ENCODE measurements around the gene BNIP2. TPM values are rescaled to one million over a fixed set of nuclear protein-coding genes. Genes with fewer than 3 reads are reported as not detected.

The BNIP2 gene
- total RNA-seq, 1 experiment from 2014 or later: 53.1 TPM

DNA sequence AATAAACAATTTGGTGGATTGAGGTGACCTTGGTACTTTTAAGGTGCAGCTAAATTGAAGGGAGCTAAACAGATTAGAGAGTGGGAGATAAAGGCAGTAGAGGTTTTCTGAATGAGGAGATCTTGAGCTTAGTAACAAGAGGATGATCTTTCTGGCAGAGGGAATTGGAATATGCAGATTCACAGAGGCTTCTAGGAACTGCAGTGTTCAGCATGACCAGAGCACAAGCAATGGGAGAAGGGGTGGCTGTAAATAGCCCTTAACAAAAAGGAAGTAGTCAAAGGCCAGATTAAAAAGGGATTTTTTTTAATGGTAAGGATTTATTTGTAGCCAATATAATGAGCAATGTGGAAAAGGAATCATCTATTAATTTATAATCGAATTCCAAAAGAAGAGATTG is 5.7 kb upstream of the BNIP2 start:
- POLR2A ChIA-PET: no interaction called here
- no TSS peak for BruUV-seq (replicated peaks)
- Histone ChIP-seq H3K79me2 (ENCODE audit: insufficient read depth, low read length) (no peaks in the 10 kb centered on the region), H3K9me3 (ENCODE audit: control insufficient read depth in 1 of 2, insufficient read depth in 1 of 2, low read depth in 1 of 2, low read length in 2 of 2) (no peaks in the 10 kb centered on the region), H2AFZ (ENCODE audit: low read depth, low read length, poor library complexity, severe bottlenecking) (no peak overlapping the region), H3K9ac (ENCODE audit: low read length) (no peak overlapping the region), H4K20me1 (ENCODE audit: insufficient read depth) (no peaks in the 10 kb centered on the region), H3K9me2 (ENCODE audit: insufficient read depth) (no peaks in the 10 kb centered on the region), H3K27me3 (ENCODE audit: insufficient read depth, low read length) (no peaks in the 10 kb centered on the region), H3K4me3 (replicated peaks in 1 of 2; ENCODE audit: low read depth in 1 of 2, low read length in 2 of 2) (no peak overlapping the region), H3K27ac (ENCODE audit: low read depth, low read length) (no peak overlapping the region), H3K4me1 (ENCODE audit: control insufficient read depth in 1 of 2, insufficient read depth in 2 of 2, low read length in 2 of 2) (peaks cover 6% of the 10 kb centered on the region in 2 experiments), H3K36me3 (ENCODE audit: control insufficient read depth in 1 of 2, insufficient read depth in 2 of 2, low read length in 2 of 2) (no peaks in the 10 kb centered on the region), H3K4me2 (ENCODE audit: low read length) (no peak overlapping the region)
- ATAC-seq (no peak), DNase-seq (ENCODE audit: low read depth, low spot score) (no peak)
- intact Hi-C loops (cut with micrococcal nuclease): loop anchor here (10.0 kb wide), 1 partner anchor 830 kb away; no protein-coding TSS in a partner anchor
- RAD21 ChIA-PET (ENCODE audit: low non-redundant PET in 1 of 2, low total read pairs in 2 of 2, uncharacterized antibody in 2 of 2, unreplicated experiment in 2 of 2): no interaction called here
- TF ChIP-seq ZFX (IDR thresholded peaks at IDR 0.05): no peak
- no peak for TF ChIP-seq JUND (IDR thresholded peaks at IDR 0.05)
- TF ChIP-seq, protein P1, sequence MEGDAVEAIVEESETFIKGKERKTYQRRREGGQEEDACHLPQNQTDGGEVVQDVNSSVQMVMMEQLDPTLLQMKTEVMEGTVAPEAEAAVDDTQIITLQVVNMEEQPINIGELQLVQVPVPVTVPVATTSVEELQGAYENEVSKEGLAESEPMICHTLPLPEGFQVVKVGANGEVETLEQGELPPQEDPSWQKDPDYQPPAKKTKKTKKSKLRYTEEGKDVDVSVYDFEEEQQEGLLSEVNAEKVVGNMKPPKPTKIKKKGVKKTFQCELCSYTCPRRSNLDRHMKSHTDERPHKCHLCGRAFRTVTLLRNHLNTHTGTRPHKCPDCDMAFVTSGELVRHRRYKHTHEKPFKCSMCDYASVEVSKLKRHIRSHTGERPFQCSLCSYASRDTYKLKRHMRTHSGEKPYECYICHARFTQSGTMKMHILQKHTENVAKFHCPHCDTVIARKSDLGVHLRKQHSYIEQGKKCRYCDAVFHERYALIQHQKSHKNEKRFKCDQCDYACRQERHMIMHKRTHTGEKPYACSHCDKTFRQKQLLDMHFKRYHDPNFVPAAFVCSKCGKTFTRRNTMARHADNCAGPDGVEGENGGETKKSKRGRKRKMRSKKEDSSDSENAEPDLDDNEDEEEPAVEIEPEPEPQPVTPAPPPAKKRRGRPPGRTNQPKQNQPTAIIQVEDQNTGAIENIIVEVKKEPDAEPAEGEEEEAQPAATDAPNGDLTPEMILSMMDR (IDR thresholded peaks at IDR 0.05 in 2 of 3, conservative IDR thresholded peaks at IDR 0.05 in 1 of 3; ENCODE audit: borderline replicate concordance in 1 of 3, insufficient read depth in 1 of 3, low read depth in 2 of 3, low read length in 2 of 3): no peak
- TF ChIP-seq ZNF274 (IDR thresholded peaks at IDR 0.05; ENCODE audit: low read depth, low read length): no peak
- TF ChIP-seq TCF7L2 (IDR thresholded peaks at IDR 0.05; ENCODE audit: borderline replicate concordance, extremely low read depth, insufficient read depth, insufficient read length): no peak
- TF ChIP-seq FOSL1 (IDR thresholded peaks at IDR 0.05; ENCODE audit: low read depth): no peak
- TF ChIP-seq YY1 (IDR thresholded peaks at IDR 0.05; ENCODE audit: extremely low read depth, insufficient replicate concordance, low read depth, low read length): no peak
- TF ChIP-seq POLR2AphosphoS5 (IDR thresholded peaks at IDR 0.05; ENCODE audit: low read depth, low read length): no peak
- TF ChIP-seq SP1 (IDR thresholded peaks at IDR 0.05; ENCODE audit: low read depth): no peak
- no peak for TF ChIP-seq EGR1 (IDR thresholded peaks at IDR 0.05; ENCODE audit: low read depth)
- no peak for TF ChIP-seq CEBPB (IDR thresholded peaks at IDR 0.05; ENCODE audit: low read depth)
- TF ChIP-seq, protein P2, sequence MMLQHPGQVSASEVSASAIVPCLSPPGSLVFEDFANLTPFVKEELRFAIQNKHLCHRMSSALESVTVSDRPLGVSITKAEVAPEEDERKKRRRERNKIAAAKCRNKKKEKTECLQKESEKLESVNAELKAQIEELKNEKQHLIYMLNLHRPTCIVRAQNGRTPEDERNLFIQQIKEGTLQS (IDR thresholded peaks at IDR 0.05): no peak
- no peak for TF ChIP-seq CBX3 (IDR thresholded peaks at IDR 0.05; ENCODE audit: low read depth)
- TF ChIP-seq, protein P3, sequence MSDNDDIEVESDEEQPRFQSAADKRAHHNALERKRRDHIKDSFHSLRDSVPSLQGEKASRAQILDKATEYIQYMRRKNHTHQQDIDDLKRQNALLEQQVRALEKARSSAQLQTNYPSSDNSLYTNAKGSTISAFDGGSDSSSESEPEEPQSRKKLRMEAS (IDR thresholded peaks at IDR 0.05): no peak
- TF ChIP-seq SRF (IDR thresholded peaks at IDR 0.05; ENCODE audit: low read depth): no peak
- TF ChIP-seq RAD21 (IDR thresholded peaks at IDR 0.05; ENCODE audit: low read depth): no peak
- no peak for TF ChIP-seq POLR2A (IDR thresholded peaks at IDR 0.05; ENCODE audit: borderline replicate concordance, extremely low read depth, insufficient read depth, insufficient read length)
- TF ChIP-seq, protein P4, sequence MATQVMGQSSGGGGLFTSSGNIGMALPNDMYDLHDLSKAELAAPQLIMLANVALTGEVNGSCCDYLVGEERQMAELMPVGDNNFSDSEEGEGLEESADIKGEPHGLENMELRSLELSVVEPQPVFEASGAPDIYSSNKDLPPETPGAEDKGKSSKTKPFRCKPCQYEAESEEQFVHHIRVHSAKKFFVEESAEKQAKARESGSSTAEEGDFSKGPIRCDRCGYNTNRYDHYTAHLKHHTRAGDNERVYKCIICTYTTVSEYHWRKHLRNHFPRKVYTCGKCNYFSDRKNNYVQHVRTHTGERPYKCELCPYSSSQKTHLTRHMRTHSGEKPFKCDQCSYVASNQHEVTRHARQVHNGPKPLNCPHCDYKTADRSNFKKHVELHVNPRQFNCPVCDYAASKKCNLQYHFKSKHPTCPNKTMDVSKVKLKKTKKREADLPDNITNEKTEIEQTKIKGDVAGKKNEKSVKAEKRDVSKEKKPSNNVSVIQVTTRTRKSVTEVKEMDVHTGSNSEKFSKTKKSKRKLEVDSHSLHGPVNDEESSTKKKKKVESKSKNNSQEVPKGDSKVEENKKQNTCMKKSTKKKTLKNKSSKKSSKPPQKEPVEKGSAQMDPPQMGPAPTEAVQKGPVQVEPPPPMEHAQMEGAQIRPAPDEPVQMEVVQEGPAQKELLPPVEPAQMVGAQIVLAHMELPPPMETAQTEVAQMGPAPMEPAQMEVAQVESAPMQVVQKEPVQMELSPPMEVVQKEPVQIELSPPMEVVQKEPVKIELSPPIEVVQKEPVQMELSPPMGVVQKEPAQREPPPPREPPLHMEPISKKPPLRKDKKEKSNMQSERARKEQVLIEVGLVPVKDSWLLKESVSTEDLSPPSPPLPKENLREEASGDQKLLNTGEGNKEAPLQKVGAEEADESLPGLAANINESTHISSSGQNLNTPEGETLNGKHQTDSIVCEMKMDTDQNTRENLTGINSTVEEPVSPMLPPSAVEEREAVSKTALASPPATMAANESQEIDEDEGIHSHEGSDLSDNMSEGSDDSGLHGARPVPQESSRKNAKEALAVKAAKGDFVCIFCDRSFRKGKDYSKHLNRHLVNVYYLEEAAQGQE (IDR thresholded peaks at IDR 0.05; ENCODE audit: low read depth): no peak
- no peak for TF ChIP-seq ELF1 (IDR thresholded peaks at IDR 0.05; ENCODE audit: borderline replicate concordance, low read depth)
- TF ChIP-seq, protein P5, sequence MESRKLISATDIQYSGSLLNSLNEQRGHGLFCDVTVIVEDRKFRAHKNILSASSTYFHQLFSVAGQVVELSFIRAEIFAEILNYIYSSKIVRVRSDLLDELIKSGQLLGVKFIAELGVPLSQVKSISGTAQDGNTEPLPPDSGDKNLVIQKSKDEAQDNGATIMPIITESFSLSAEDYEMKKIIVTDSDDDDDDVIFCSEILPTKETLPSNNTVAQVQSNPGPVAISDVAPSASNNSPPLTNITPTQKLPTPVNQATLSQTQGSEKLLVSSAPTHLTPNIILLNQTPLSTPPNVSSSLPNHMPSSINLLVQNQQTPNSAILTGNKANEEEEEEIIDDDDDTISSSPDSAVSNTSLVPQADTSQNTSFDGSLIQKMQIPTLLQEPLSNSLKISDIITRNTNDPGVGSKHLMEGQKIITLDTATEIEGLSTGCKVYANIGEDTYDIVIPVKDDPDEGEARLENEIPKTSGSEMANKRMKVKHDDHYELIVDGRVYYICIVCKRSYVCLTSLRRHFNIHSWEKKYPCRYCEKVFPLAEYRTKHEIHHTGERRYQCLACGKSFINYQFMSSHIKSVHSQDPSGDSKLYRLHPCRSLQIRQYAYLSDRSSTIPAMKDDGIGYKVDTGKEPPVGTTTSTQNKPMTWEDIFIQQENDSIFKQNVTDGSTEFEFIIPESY (IDR thresholded peaks at IDR 0.05; ENCODE audit: extremely low read depth, insufficient replicate concordance, low read length): no peak
- CTCF ChIA-PET: interaction anchor here (1.1 kb wide), 1 partner anchor 30 kb away, joined by 7 read pairs; no protein-coding TSS in a partner anchor

Measured in HCT116 (cell line).